HepG2 (cell line): Measurements from ENCODE around the gene MMS19. TPM values are rescaled to one million over a fixed set of nuclear protein-coding genes. Genes with fewer than 3 reads are reported as not detected.

Experiments
- ATF1 ChIP-seq: IDR thresholded peaks from 2 replicates; pipeline ENCODE4 v1.6.1; 2016; ENCODE audit warnings: mild to moderate bottlenecking, control low read depth
- CENPT ChIP-seq: sonication (generic); formaldehyde crosslinking; IDR thresholded peaks from 2 replicates; pipeline ENCODE4 v1.8.0; 2022; ENCODE audit warnings: low read depth, mild to moderate bottlenecking, moderate library complexity, missing genetic modification reagents
- GLI4 ChIP-seq: sonication (generic); formaldehyde crosslinking; IDR thresholded peaks from 2 replicates; pipeline ENCODE4 v1.5.1; 2020; ENCODE audit warnings: missing genetic modification reagents, mild to moderate bottlenecking, moderate library complexity, borderline replicate concordance
- HHEX ChIP-seq: IDR thresholded peaks from 2 replicates; pipeline ENCODE4 v1.6.1; 2016; ENCODE audit warnings: control low read depth
- MXD3 ChIP-seq: IDR thresholded peaks from 2 replicates; pipeline ENCODE4 v1.6.1; 2016; ENCODE audit warnings: mild to moderate bottlenecking, missing biosample characterization, missing genetic modification reagents
- PHF20 ChIP-seq: sonication (generic); formaldehyde crosslinking; IDR thresholded peaks from 2 replicates; pipeline ENCODE4 v1.5.0; 2020; ENCODE audit warnings: mild to moderate bottlenecking, missing genetic modification reagents
- PHF5A ChIP-seq: IDR thresholded peaks from one replicate; pipeline ENCODE4 v1.6.1; 2018; ENCODE audit warnings: low read depth, missing genetic modification reagents; ENCODE audit not compliant: unreplicated experiment
- RNF219 ChIP-seq: sonication (generic); formaldehyde crosslinking; IDR thresholded peaks from 2 replicates; pipeline ENCODE4 v1.5.0; 2020; ENCODE audit warnings: mild to moderate bottlenecking, missing genetic modification reagents
- TEAD3 ChIP-seq: optimal IDR thresholded peaks from 2 replicates; pipeline ENCODE3; 2016; ENCODE audit warnings: borderline replicate concordance
- TFE3 ChIP-seq: IDR thresholded peaks from 2 replicates; pipeline ENCODE4 v1.6.1; 2016
- ZBTB46 ChIP-seq: sonication (generic); formaldehyde crosslinking; IDR thresholded peaks from 2 replicates; pipeline ENCODE4 v1.4.0; 2020; ENCODE audit warnings: mild to moderate bottlenecking, missing genetic modification reagents, borderline replicate concordance
- ZFP62 ChIP-seq: sonication (generic); formaldehyde crosslinking; IDR thresholded peaks from 2 replicates; pipeline ENCODE4 v1.4.0; 2020; ENCODE audit warnings: missing genetic modification reagents
- ZNF354B ChIP-seq: sonication (generic); formaldehyde crosslinking; IDR thresholded peaks from 2 replicates; pipeline ENCODE4 v1.8.0; 2022; ENCODE audit warnings: mild to moderate bottlenecking, missing genetic modification reagents
- ZNF891 ChIP-seq: sonication (generic); formaldehyde crosslinking; IDR thresholded peaks from 2 replicates; pipeline ENCODE4 v1.5.0; 2020; ENCODE audit warnings: mild to moderate bottlenecking, missing genetic modification reagents
- polyA plus RNA-seq, 8 experiments: library from polyadenylated mRNA; depleted of rRNA in 3 of 8; stranded (reverse) in 7 of 8; unstranded in 1 of 8; fragments of >200 nt; fragmentation: Illumina TruSeq in 4 of 8; extraction: Trizol in 4 of 8; gene quantifications; 2 replicates each; pipeline versions ENCODE4 v1.2.1 to v1.2.3, GENCODE V29; 2011 to 2016; ENCODE audit warnings: low read depth in 4 of 8, missing spikeins in 1 of 8, mixed read lengths in 1 of 8; ENCODE audit not compliant: insufficient read depth in 1 of 8
- total RNA-seq, 5 experiments: library from RNA; depleted of rRNA; stranded (reverse); fragments of >200 nt; fragmentation: Illumina TruSeq; extraction: Trizol; gene quantifications; 2 replicates each; pipeline ENCODE4 v1.2.3, GENCODE V29; 2016; ENCODE audit warnings: low read depth in 1 of 5
- TF ChIP-seq, protein P1 (sequence below): sonication (generic); formaldehyde crosslinking; IDR thresholded peaks from 2 replicates; pipeline ENCODE4 v1.5.1; 2020; ENCODE audit warnings: mild to moderate bottlenecking, missing genetic modification reagents, moderate library complexity
- TF ChIP-seq, protein P2 (sequence below): sonication (generic); formaldehyde crosslinking; IDR thresholded peaks from 2 replicates; pipeline ENCODE4 v1.4.0; 2020; ENCODE audit warnings: missing genetic modification reagents, borderline replicate concordance

The MMS19 gene
- total and polyA plus RNA-seq, 2 of the 13 experiments (the other 11 are each of a cell fraction or from before 2014, with no cell fraction given), result 76.4 to 107 TPM

- no peak for TF ChIP-seq ZBTB46 (CRISPR knock-in tag)
- 0 out of 2 replicates have a peak, but pooled peaks have one; percentile 74 for TF ChIP-seq GLI4 (CRISPR knock-in tag)
- no peak for TF ChIP-seq RNF219 (CRISPR knock-in tag)
- no peak for TF ChIP-seq PHF5A (CRISPR knock-in tag)
- TF ChIP-seq, protein P1, sequence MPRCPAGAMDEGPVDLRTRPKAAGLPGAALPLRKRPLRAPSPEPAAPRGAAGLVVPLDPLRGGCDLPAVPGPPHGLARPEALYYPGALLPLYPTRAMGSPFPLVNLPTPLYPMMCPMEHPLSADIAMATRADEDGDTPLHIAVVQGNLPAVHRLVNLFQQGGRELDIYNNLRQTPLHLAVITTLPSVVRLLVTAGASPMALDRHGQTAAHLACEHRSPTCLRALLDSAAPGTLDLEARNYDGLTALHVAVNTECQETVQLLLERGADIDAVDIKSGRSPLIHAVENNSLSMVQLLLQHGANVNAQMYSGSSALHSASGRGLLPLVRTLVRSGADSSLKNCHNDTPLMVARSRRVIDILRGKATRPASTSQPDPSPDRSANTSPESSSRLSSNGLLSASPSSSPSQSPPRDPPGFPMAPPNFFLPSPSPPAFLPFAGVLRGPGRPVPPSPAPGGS, result 0 out of 2 replicates have a peak, but pooled peaks have one; percentile 69
- 0 out of 2 replicates have a peak, but pooled peaks have one; percentile 57 for TF ChIP-seq ZNF891 (CRISPR knock-in tag)
- peak; percentile 49 for TF ChIP-seq TEAD3 (CRISPR knock-in tag)
- peak; percentile 60 for TF ChIP-seq TFE3
- no peak for TF ChIP-seq ZFP62 (CRISPR knock-in tag)
- TF ChIP-seq, protein P2, sequence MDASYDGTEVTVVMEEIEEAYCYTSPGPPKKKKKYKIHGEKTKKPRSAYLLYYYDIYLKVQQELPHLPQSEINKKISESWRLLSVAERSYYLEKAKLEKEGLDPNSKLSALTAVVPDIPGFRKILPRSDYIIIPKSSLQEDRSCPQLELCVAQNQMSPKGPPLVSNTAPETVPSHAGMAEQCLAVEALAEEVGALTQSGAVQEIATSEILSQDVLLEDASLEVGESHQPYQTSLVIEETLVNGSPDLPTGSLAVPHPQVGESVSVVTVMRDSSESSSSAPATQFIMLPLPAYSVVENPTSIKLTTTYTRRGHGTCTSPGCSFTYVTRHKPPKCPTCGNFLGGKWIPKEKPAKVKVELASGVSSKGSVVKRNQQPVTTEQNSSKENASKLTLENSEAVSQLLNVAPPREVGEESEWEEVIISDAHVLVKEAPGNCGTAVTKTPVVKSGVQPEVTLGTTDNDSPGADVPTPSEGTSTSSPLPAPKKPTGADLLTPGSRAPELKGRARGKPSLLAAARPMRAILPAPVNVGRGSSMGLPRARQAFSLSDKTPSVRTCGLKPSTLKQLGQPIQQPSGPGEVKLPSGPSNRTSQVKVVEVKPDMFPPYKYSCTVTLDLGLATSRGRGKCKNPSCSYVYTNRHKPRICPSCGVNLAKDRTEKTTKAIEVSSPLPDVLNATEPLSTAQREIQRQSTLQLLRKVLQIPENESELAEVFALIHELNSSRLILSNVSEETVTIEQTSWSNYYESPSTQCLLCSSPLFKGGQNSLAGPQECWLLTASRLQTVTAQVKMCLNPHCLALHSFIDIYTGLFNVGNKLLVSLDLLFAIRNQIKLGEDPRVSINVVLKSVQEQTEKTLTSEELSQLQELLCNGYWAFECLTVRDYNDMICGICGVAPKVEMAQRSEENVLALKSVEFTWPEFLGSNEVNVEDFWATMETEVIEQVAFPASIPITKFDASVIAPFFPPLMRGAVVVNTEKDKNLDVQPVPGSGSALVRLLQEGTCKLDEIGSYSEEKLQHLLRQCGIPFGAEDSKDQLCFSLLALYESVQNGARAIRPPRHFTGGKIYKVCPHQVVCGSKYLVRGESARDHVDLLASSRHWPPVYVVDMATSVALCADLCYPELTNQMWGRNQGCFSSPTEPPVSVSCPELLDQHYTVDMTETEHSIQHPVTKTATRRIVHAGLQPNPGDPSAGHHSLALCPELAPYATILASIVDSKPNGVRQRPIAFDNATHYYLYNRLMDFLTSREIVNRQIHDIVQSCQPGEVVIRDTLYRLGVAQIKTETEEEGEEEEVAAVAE (CRISPR knock-in tag), result no peak
- no peak; the same call in none of the 2 replicates for TF ChIP-seq PHF20 (CRISPR knock-in tag)
- no peak for TF ChIP-seq CENPT (CRISPR knock-in tag)
- no peak for TF ChIP-seq MXD3
- TF ChIP-seq ATF1 (CRISPR knock-in tag), result no peak
- TF ChIP-seq HHEX (CRISPR knock-in tag), result no peak
- no peak for TF ChIP-seq ZNF354B (CRISPR knock-in tag)
Measured at GRCh38 chr10:97498076-97498840, at the start of gene MMS19 (continued).
